ENCODE results near the gene MVB12B. TPM values are rescaled to one million over a fixed set of nuclear protein-coding genes. Genes with fewer than 3 reads are reported as not detected.

MVB12B gene
- total RNA-seq, 1 donor from 2014 or later = 13.1 TPM

- Mint-ChIP-seq H3K4me3 (ENCODE audit: unreplicated experiment) (no peak overlapping the region), H3K9me3 (ENCODE audit: low read depth) (no peaks in the 10 kb centered on the region), H3K27me3 (ENCODE audit: low read depth) (no peaks in the 10 kb centered on the region), H3K27ac (ENCODE audit: unreplicated experiment) (no peak overlapping the region), H3K4me1 (ENCODE audit: low read depth) (peaks cover 7% of the 10 kb centered on the region), H3K36me3 (ENCODE audit: low read depth) (no peaks in the 10 kb centered on the region)
- TF ChIP-seq CTCF (IDR thresholded peaks at IDR 0.05) = no peak
- DNase-seq (ENCODE audit: low spot score) = no peak
Observed at GRCh38 chr9:126461608-126462007, 135.0 kb downstream of the MVB12B start.

GRCh38 chr9:126462617-126463016 lies 136.0 kb downstream of the MVB12B start:
- no peak for DNase-seq (ENCODE audit: low spot score)
- Mint-ChIP-seq H3K4me3 (ENCODE audit: unreplicated experiment) (no peak overlapping the region), H3K4me1 (ENCODE audit: low read depth) (peaks cover 7% of the 10 kb centered on the region), H3K27me3 (ENCODE audit: low read depth) (no peaks in the 10 kb centered on the region), H3K36me3 (ENCODE audit: low read depth) (no peaks in the 10 kb centered on the region), H3K9me3 (ENCODE audit: low read depth) (no peaks in the 10 kb centered on the region), H3K27ac (ENCODE audit: unreplicated experiment) (no peak overlapping the region)
- TF ChIP-seq CTCF (IDR thresholded peaks at IDR 0.05) = no peak

- TF ChIP-seq CTCF (IDR thresholded peaks at IDR 0.05) = no peak
- H3K36me3 Mint-ChIP-seq (ENCODE audit: low read depth) = peaks cover 4% of the 10 kb centered on the region
- no peaks in the 10 kb centered on the region for H3K9me3 Mint-ChIP-seq (ENCODE audit: low read depth)
- DNase-seq (ENCODE audit: low spot score) = no peak
- no peak overlapping the region for H3K4me3 Mint-ChIP-seq (ENCODE audit: unreplicated experiment)
- peaks cover 7% of the 10 kb centered on the region for H3K4me1 Mint-ChIP-seq (ENCODE audit: low read depth)
- no peaks in the 10 kb centered on the region for H3K27me3 Mint-ChIP-seq (ENCODE audit: low read depth)
- no peak overlapping the region for H3K27ac Mint-ChIP-seq (ENCODE audit: unreplicated experiment)
Observed at GRCh38 chr9:126463426-126463825, 136.8 kb downstream of the MVB12B start.

GRCh38 chr9:126464694-126465441 lies 138.2 kb downstream of the MVB12B start:
- no peaks in the 10 kb centered on the region for H3K9me3 Mint-ChIP-seq (ENCODE audit: low read depth)
- H3K4me1 Mint-ChIP-seq (ENCODE audit: low read depth) = peaks cover 6% of the 10 kb centered on the region
- H3K4me3 Mint-ChIP-seq (ENCODE audit: unreplicated experiment) = no peak overlapping the region
- DNase-seq (ENCODE audit: low spot score) = no peak
- H3K36me3 Mint-ChIP-seq (ENCODE audit: low read depth) = peaks cover 7% of the 10 kb centered on the region
- H3K27me3 Mint-ChIP-seq (ENCODE audit: low read depth) = no peaks in the 10 kb centered on the region
- no peak for TF ChIP-seq CTCF (IDR thresholded peaks at IDR 0.05)
- H3K27ac Mint-ChIP-seq (ENCODE audit: unreplicated experiment) = peak overlapping the region; percentile 22

- TF ChIP-seq CTCF (IDR thresholded peaks at IDR 0.05) = no peak
- DNase-seq (ENCODE audit: low spot score) = no peak
- peaks cover 7% of the 10 kb centered on the region for H3K36me3 Mint-ChIP-seq (ENCODE audit: low read depth)
- no peak overlapping the region for H3K27ac Mint-ChIP-seq (ENCODE audit: unreplicated experiment)
- no peak overlapping the region for H3K4me3 Mint-ChIP-seq (ENCODE audit: unreplicated experiment)
- H3K27me3 Mint-ChIP-seq (ENCODE audit: low read depth) = no peaks in the 10 kb centered on the region
- H3K9me3 Mint-ChIP-seq (ENCODE audit: low read depth) = no peaks in the 10 kb centered on the region
- peaks cover 6% of the 10 kb centered on the region for H3K4me1 Mint-ChIP-seq (ENCODE audit: low read depth)
Observed at GRCh38 chr9:126465977-126466376, 139.3 kb downstream of the MVB12B start.
